ENCODE measurements around the gene GRAMD2B.
A peak's percentile ranks its signal among the peaks of the same experiment; 100 is the strongest.
"Not testable (repeated sequence)": the region's sequence is repeated elsewhere in the genome, so short reads cannot be mapped to it uniquely, and the experiment has no call there.

The GRAMD2B gene

DNA sequence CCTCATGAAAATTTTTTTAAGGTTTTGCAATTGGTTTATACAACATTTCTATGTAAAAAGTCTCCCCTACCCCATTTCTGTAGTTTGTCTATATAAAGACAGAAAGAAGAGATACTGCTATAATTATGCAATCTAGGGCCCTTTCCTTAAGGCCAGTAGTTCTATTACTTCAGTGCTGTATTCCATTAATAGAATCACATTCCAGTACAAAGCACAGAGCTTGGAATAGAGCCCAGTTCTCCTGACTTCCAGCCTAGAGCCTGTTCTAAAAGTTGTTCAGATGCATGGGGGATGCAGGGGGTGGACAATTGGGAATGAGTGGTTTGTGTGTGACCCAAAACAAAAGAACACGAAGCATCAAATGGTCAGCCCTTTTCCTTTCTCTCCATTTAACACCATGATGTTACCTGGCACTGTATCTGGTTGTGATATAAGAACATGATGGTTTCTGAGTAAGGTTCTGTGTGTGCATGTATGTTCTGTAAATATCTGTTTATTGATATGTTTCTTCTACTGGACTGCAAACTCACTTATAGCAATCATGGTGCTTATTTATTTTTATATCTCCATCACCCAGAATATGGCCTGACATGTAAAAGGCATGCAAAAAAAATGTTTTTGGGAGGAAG, 8.2 kb upstream of the GRAMD2B start:
- DNase-seq, result no peak

DNA sequence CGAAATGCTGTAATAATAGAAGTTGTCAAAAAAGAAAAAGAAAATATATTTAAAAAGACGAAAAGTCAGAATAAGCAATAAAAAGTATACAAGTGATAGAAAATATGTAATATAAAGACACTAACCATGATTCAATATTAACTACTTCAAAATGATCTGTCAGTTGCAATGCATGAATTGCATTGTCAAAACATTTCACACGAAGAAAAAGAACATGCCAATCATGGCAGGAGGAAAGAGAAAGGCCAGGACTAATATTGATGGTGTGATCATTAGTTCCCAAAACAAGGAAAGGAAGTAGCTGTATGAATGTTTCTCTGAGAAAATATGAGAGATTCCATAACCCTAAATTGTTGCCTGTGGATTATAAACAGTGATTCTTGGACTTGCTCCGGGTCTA, 7.4 kb upstream of the GRAMD2B start:
- DNase-seq, result no peak

DNA sequence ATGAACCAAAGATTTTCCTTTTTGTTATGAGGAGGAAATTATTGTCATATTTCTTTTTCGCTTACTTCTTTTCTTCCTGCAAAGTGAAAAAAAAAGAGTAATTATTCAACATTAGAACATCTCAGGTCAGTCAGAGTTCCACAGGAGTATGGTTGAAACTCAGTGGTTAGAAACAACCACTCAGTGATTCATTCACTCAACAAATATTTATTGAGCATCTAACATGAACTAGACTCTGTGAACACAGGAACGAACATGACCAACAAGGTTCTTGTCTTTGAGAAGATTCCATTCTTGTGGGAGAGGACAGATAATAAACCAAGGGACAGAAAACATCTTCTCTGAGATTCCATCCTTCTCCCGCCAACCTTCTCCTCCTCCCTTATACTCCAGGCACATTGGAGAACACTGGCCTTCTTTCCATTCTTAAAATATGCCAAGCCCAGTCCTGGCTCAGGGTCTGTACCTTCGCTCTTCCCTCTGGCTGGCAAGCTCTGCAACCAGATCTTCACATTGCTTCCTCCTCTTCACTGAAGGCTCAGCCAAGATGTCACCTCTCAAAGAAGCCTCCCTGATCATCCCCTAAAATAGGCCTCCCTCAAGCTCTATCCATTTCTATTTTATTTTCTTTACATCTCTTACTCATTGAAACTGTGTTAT, 6.8 kb upstream of the GRAMD2B start:
- DNase-seq, result no peak

DNA sequence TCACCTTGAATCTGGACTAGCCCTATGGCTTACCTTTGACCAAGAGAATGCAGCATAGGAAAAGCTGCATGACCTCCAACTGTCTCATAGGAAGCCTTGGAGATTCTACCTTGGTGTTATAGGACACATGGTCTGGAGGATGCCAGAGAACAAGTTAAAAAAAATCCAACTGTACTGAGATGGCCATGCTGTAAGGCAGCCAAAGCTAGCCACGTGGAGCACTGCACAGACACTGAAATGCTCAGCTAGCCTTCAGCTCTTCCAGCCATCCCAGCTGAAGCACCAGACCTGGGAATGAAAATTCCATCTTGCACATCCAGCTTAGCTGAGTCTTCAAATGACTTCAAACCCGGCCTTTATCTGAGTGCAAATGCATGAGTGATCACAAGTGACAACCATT, 6.0 kb upstream of the GRAMD2B start:
- no peak for DNase-seq

DNA sequence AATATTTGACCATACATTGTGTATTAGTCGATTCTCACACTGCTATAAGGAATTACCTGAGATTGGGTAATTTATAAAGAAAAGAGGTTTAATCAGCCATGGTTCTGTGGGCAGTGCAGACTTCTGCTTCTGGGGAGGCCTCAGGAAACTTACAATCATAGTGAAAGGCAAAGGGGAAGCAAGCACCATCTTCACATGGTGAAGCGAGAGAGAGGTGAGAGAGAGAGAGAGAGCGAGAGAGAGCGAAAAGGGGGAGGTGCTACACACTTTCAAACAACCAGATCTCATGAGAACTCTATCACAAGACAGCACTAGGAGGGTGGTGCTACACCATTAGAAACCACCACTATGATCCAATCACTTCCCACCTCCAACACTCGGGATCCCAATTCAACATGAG, 4.1 kb upstream of the GRAMD2B start:
- no peak for DNase-seq

DNA sequence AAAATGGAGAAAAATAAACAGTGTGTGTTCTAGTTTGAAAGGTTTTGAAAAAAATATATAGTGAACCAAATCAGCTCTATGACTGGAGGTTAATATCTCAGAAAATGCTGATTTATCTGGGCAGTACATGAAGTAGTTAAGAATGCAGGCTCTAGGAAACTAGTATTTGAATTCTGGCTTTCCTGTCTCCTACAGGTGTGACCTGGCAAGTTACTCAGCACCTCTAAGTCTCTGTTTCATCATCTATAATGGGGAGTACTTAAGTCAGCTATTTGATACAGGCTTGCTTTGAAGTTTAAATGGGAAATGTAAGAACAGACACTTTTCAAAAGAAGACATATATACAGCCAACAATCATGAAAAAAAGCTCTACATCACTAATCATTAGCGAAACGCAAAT, 5.2 kb downstream of the GRAMD2B start:
- DNase-seq, result no peak

DNA sequence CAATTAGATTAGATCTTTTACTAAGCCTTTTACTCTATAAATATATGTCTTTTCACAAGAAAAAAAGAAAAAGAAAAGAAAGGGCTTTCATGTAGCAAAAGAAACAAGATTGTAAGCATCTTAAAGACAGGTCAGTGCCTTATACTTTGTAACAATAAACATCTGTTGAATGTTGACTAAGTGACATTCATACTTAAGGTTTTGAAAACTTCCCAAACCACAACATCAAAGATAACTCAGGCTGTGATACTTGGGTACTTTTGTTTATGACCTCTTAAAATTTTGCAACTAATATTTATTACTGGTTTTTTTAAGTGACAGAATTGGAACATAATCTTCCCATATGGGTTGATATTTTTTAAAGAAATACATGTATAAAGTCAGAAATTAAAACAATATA, 7.4 kb downstream of the GRAMD2B start:
- no peak for DNase-seq

DNA sequence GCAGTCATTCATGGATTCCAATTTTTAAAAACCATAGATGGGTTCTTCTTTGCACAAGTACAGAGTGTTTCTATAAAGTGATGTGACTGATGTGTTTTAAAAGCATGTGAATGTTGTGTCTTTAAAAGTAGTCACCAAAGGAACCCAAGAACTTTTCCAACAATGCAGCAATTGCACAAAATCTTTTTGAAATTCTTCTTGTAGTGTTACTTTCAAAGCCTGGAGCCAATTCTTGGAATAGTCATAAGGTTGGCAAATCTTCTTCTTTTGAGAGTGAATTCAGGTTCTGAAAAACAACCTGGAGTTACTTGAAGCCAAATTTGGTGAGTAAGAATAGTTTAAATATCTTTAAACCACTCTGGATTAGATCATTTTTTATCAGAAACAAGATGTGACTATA, 10.5 kb downstream of the GRAMD2B start:
- DNase-seq, result no peak

DNA sequence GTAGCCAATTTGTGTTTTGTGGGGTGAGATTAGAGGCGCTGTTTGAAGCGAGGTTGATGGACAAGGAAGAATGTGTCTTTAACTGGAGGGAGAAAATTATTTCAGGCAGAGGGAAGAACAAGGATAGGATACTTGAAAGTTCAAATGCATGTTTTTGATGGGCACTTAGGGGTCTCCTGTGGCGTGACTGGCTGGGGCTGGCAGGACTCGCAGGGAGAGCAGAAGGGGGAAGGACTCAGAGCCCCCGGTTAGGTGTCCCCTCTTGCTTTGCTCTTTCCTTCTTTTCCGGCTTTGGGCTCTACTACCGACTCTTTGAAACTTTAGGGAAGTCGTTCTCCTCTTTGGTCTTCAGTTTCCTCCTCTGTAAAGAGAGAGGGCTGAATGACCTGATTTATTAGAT, 12.1 kb downstream of the GRAMD2B start:
- no peak for DNase-seq

DNA sequence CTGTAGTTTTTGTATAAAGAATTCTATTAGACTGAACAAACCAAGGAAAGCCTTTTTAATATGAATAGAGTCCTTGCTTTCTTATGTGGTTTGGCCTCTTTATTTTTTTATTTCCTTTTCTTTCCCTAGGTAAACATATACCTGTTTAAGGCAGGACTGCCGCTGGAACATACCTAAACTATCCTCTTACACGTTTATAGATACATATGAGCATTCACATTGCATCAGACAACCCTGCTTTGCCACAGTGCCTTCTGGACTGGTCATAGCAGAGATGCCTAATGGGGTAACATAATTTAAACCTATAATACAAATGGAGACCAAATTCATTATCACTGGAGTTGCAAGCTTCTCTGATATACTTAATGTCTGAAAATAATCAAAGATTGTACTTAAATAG, 12.5 kb downstream of the GRAMD2B start:
- no peak for DNase-seq

DNA sequence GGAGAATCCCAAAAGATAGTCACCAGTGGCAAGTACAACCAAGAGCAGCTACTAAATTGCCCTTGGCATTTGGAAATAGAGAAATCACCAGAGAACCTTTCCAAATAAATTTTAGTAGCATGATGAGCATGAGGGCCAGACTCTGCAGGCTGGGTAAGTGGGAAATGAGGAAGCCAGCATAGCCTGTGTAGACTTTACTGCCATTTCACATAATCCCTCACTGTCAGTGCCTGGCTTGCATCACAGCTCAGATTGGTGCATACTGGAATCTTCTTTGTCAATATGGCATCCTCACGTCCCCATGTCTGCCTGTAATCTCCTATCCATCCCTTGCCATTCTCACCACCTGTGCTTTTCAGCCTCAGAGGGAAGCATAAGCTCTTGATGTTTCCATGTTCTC, 14.5 kb downstream of the GRAMD2B start:
- DNase-seq, result no peak

DNA sequence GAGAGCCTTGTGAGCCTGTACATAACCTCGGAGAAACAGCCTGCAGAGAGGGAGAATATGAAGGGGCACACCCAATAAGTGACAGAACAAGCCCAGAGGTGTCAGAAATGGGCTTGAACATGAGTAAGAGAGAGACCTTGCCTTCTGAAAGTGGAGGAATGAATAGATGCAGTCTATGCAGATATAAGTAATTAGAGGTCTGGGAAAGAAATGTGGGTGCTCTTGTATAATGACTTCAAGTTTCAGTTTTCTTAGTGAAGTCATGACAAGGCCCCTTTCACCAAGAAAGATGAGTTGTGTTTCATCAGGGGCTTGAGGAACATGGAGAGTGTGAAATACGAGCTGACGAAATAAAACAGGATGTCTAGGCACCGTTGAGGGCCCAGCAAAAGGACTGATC, 15.1 kb downstream of the GRAMD2B start:
- no peak for DNase-seq

DNA sequence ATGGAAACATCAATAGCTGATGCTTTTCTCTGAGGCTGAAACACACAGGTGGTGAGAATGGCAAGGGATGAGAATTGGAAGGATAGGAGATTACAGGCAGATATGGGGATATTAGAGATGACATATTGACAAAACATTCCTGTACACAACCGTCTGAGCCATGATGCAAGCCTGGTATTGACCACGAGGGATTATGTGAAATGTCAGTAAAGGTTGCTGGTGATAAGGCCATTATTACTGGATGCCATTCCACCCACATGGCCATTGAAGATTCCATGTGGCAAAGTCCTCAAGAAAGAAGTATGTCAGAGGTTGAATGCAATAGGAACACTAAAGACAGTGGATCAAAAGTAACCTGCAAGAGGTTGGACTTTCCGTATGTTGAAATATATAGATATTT, 15.7 kb downstream of the GRAMD2B start:
- no peak for DNase-seq

DNA sequence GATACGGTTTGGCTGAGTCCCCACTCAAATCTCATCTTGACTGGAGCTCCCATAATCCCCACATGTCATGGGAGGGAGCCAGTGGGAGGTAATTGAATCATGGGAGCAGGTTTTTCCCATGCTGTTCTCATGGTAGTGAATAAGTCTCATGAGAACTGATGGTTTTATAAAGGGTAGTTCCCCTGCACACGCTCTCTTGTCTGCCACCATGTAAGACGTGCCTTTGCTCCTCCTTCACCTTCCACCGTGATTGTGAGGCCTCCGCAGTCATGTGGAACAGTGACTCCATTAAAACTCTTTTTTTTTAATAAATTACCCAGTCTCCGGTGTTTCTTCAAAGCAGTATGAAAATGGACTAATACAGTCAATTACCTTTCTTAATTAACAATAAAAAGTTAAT, 16.5 kb downstream of the GRAMD2B start:
- not testable (repeated sequence) for DNase-seq

DNA sequence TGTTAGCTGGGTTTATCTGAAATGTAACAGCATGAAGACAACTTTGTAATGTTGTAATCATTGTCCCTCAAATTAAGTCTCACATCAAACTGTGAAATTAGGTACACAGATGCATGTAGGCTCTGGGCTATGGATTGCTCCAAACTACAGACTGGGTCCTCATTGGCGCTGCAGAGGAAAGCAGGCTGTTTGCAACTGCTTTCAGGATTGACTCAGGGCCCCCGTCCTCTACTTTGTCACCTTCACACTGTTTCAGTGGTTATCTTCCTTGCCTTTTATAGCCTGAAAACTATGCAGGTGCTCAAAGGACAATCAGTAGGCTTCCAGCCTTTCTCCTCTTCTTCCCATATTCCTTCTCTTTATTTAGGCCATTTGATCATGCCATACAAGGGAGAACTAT, 18.0 kb downstream of the GRAMD2B start:
- no peak for DNase-seq

DNA sequence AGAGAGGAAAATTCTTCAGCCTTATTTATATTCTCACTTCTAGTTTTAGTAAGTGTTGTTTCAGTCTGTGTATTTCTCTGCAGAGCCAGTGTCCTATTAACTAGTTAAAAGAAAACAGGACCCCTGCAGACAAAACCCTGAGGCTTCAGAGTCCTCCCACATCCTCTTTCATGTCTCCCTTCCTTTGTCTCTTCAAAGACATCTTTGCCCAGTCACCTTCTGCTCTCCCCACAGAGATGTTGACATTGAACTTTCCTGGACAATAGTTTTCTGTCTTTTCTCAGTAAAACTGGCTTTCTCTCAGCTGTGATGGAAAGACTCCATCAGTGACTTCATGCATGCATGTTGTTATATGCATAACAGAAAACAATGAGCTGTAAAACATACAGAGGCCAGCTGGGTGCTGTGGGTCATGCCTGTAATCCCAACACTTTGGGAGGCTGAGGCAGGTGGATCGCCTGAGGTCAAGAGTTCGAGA, 20.2 kb downstream of the GRAMD2B start:
- no peak for DNase-seq

DNA sequence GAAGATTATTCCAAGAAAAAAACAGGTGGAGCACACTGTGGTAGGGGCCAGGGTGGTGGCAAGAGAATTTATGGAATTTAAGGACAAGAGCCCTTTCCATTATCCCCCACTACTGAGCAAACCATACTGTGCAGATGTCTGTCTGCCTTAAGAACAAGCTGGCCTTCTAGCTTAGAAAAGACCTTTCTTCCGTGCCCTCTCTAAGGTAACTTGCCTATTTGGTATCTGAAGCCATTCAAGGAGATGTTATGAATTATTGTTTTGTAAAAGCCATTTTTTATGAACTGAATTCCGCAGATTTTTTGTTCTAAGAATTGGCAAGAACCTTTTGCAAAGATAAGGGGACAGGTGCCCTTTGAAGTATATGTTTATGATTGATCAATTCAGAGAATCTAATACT, 20.9 kb downstream of the GRAMD2B start:
- no peak for DNase-seq

DNA sequence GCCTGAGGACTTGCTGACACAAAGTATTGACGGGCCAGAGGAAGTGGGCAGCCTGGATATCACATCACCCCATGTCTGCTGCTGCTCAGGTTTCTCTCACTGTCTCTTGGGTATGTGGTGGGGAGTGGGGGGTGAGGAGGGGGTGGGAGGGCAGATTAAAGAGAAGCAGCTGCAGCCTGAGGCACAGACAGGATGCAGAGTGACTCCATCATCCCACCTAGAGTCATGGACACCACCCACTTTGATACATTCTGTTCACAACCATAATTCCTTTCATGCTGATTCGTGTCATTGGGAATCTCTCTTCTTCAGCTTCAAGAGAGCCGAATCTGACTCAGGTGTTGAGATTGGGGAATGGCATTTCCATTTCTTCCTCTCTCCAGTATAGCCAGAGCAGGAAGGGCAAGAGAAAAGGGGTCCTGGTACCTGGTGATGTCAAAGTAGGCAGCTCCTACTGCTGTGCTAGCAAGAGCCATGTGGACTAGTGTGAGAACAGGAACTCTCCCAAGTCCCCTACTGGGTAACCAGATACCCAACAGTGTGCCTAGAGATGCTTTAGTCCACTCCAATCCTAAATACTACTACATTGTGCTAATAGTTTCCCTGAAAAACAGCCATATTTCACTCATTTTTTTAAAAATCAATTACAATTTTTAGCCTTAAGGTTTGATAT, 22.4 kb downstream of the GRAMD2B start:
- no peak for DNase-seq

DNA sequence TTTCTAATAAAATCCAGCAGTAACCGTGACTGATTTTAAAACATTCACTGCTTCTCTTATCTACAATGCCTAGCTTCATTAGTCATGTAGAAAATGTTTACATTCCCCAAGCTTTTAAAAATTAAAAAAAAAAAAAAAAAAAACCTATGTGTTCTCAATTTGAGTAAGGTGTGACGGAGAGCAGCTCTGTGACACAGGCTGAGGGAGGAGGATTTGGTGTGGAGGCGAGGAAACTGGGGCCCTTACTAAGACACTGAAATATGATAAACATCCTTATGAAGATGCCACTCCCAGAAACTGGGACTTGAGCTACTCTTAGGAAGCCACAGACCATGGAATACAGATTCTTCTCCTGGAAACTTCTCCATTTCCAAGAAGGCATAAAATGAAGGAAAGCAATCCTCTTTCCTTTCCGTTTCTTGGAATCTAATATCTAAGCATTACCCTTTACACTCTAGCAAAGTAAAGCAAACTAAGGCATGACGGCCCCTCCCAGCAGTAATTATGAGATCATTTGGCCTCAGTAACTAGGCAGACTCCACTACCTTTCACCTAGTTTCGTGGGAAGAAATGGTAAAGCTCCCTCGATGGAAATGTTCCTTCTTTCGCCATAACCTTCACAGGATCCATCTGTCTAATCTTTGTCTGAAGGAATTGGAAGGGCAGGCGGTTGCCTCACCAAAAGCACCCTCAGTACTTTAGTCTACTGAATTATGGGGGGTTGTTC, 23.5 kb downstream of the GRAMD2B start:
- no peak for DNase-seq

DNA sequence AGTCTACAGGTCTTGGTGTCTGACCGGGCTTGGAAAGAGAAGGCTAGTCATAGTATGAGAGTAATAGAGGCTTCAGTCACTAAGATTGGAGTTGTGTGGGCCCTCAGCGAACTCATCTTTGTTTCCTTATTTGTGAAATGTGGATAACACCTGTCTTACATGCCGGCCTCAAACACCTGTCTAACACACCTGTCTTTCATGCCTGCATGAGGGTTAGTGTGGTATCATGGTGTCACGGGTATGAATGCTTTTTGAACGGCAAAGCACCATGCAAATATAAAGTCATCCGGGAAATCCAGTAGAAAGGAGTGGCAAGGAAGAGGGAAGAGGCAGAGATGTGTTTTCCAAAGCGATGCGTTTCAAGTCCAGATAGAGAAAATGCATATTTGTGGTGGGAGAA, 25.5 kb downstream of the GRAMD2B start:
- no peak for DNase-seq

DNA sequence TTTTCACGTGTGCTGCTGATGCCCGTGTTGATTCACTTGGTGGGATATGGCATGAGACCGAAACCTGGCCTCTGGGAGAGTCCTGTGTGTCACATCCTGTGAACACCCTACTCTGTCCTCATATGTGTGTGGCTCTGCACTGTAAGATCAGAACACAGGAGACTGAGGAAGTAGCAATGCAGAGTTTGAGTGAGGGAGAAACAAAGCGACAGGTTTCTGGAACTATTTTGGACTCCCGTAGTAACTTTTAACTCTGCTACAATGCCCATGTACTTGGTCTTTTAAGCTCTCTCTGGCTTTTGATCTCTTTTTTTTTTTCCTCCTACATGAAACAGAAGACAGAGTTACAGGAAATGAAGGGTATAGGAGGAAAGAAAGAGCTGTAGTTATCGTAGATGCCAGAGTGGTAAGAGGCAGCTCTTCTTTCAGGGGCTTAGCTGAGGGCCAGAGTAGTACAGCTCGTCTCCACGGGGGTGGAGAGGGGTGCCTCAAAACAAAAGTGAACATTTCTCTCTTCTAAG, 26.6 kb downstream of the GRAMD2B start:
- peak; percentile 52 to 69 for DNase-seq

DNA sequence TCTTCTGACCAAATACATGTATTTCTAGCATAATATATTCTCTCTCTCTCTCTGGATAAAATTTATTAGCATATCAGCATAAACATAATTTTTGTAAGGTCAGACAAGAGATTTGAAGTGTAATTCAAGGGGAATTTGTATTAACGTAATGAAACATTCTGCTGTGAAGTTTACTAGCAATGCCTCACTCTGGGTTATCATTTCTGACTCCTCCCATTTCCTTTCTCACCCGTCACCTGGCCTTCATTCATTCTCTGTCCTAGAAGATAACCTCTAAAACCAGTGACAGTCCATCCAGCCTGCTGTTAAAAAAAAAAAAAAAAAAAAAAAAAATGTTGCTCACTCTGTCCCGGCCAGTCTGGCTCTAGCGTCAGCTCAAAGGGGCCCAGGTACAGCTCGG, 27.1 kb downstream of the GRAMD2B start:
- no peak for DNase-seq

DNA sequence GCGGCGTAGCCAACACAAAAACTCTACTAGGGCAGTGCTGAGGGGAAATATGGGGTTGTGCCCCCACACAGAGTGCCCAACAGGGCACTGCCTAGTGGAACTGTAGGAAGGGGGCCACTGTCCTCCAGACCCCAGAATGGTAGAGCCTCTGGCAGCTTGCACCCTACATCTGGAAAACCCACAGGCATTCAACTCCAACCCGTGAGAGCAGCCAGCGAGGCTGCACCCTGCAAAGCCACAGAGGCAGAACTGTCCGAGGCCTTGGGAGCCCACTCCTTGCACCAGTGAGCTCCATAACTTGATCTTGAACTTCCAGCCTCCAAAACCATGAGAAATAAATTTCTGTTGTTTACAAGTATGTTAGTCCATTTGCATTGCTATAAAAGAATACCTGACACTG, 27.7 kb downstream of the GRAMD2B start:
- no peak for DNase-seq

DNA sequence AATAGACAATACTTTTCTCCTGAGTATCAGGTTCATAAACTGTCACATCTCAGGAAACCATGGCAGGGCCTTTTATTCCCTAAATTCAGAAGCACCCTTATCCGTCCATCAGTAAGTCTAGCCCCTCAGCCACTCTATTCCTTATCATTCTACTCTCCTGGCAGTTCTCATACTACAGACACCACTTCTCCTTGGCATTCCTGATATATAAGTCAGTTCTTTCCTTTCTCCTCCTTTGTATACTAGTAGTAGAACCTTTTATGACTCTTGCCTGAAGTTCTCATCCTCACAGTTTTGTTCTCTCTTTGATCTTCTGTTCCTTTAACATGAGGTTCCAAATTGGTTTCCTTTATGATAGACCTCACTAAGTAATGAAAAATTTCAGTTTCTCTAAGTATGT, 29.3 kb downstream of the GRAMD2B start:
- no peak for DNase-seq
